ENCODE data around the gene MRGPRF.

The MRGPRF gene

GRCh38 chr11:68997995-68998348 lies 15.1 kb downstream of the MRGPRF start:
- Histone ChIP-seq H3K79me2 (ENCODE audit: low read length) (no peaks in the 10 kb centered on the region), H3K9ac (ENCODE audit: low read length) (no peak overlapping the region), H4K20me1 (ENCODE audit: insufficient read depth, low read length) (0 out of 2 replicates have a peak, but pooled peaks cover 3% of the 10 kb centered on the region), H3K27me3 (replicated peaks; ENCODE audit: insufficient read depth, low read length) (peaks cover 91% of the 10 kb centered on the region), H3K9me2 (replicated peaks; ENCODE audit: insufficient read depth, low read length) (no peaks in the 10 kb centered on the region), H3K36me3 (replicated peaks; ENCODE audit: insufficient read depth, low read length) (no peaks in the 10 kb centered on the region), H3F3A (ENCODE audit: insufficient read depth, low read length) (no peaks in the 10 kb centered on the region), H3K4me1 (ENCODE audit: low read length) (no peaks in the 10 kb centered on the region), H2AFZ (ENCODE audit: low read length) (no peak overlapping the region), H3K4me3 (ENCODE audit: low read length) (no peak overlapping the region), H3K27ac (ENCODE audit: low read length) (no peak overlapping the region), H3K9me3 (replicated peaks; ENCODE audit: insufficient read depth, low read length) (no peaks in the 10 kb centered on the region), H3K4me2 (ENCODE audit: low read depth, low read length) (no peak overlapping the region)
- no peak for DNase-seq
- TF ChIP-seq EZH2 (optimal IDR thresholded peaks at IDR 0.05; ENCODE audit: low read depth, low read length) (no peak), CTCF (IDR thresholded peaks at IDR 0.05; ENCODE audit: low read length) (no peak), EZH2phosphoT487 (IDR thresholded peaks at IDR 0.05; ENCODE audit: low read length) (no peak)

DNA sequence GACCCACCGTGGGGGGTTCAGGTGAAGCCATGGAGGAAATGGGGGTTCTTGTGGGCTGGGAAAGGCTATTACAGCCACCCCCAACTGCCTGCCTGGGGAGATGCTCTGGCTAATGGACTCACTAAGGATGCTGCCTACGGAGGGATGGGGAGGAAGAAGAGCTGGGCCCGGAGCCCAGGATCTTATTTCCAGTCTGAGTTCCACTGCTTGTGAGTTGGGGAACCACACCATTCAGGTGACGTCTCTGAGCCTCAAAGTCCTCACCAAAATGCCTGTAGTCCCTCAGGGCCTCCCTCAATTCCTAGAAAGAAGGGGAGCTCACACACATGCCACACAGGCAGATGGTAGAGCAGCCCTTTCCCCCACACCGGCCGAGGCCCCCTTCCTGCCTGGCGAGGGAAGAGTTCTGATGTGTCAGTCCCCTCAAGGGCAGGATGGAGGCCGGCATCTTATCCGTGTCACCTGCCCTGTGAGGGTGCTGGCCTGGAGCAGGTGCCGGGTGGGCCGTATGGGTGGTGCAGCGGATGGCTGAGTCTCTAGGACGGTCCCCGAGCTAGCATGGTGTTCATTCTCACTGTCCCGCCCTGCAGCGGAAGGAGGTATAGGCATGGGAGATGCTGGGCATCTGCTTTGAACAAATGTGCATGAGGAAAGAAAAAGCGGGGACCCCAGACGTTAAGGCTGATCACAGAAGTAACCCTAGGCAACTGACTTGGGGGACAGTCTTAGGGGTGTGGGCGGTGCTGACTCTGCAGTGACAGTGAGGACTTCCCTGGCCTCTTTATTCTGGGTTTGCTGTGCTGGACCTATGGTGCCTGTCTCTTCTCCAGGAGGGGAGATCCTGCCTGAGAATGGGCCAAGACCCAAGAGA lies 15.7 kb downstream of the MRGPRF start:
- no peak overlapping the region for H3K9ac ChIP-seq (ENCODE audit: low read length)
- DNase-seq, result no peak
- H3K9me2 ChIP-seq (replicated peaks; ENCODE audit: insufficient read depth, low read length), result no peaks in the 10 kb centered on the region
- H3K27me3 ChIP-seq (replicated peaks; ENCODE audit: insufficient read depth, low read length), result peaks cover 91% of the 10 kb centered on the region
- H2AFZ ChIP-seq (ENCODE audit: low read length), result no peak overlapping the region
- 0 out of 2 replicates have a peak, but pooled peaks cover 3% of the 10 kb centered on the region for H4K20me1 ChIP-seq (ENCODE audit: insufficient read depth, low read length)
- no peaks in the 10 kb centered on the region for H3K79me2 ChIP-seq (ENCODE audit: low read length)
- H3K9me3 ChIP-seq (replicated peaks; ENCODE audit: insufficient read depth, low read length), result no peaks in the 10 kb centered on the region
- no peak overlapping the region for H3K27ac ChIP-seq (ENCODE audit: low read length)
- no peak overlapping the region for H3K4me3 ChIP-seq (ENCODE audit: low read length)
- TF ChIP-seq EZH2 (optimal IDR thresholded peaks at IDR 0.05; ENCODE audit: low read depth, low read length), result no peak
- H3K36me3 ChIP-seq (replicated peaks; ENCODE audit: insufficient read depth, low read length), result no peaks in the 10 kb centered on the region
- no peak overlapping the region for H3K4me2 ChIP-seq (ENCODE audit: low read depth, low read length)
- no peaks in the 10 kb centered on the region for H3F3A ChIP-seq (ENCODE audit: insufficient read depth, low read length)
- no peaks in the 10 kb centered on the region for H3K4me1 ChIP-seq (ENCODE audit: low read length)

GRCh38 chr11:68996376-68997123 lies 16.5 kb downstream of the MRGPRF start:
- no peaks in the 10 kb centered on the region for H3K4me1 ChIP-seq (ENCODE audit: low read length)
- no peak overlapping the region for H3K4me3 ChIP-seq (ENCODE audit: low read length)
- no peak for TF ChIP-seq CTCF (IDR thresholded peaks at IDR 0.05; ENCODE audit: low read length)
- TF ChIP-seq EZH2phosphoT487 (IDR thresholded peaks at IDR 0.05; ENCODE audit: low read length), result no peak
- no peak for TF ChIP-seq EZH2 (optimal IDR thresholded peaks at IDR 0.05; ENCODE audit: low read depth, low read length)
- no peaks in the 10 kb centered on the region for H3K9me3 ChIP-seq (replicated peaks; ENCODE audit: insufficient read depth, low read length)
- no peak overlapping the region for H3K27ac ChIP-seq (ENCODE audit: low read length)
- no peak for DNase-seq
- no peaks in the 10 kb centered on the region for H3F3A ChIP-seq (ENCODE audit: insufficient read depth, low read length)
- no peaks in the 10 kb centered on the region for H3K36me3 ChIP-seq (replicated peaks; ENCODE audit: insufficient read depth, low read length)
- H3K79me2 ChIP-seq (ENCODE audit: low read length), result no peaks in the 10 kb centered on the region
- H2AFZ ChIP-seq (ENCODE audit: low read length), result no peak overlapping the region
- H3K4me2 ChIP-seq (ENCODE audit: low read depth, low read length), result no peak overlapping the region
- no peaks in the 10 kb centered on the region for H3K9me2 ChIP-seq (replicated peaks; ENCODE audit: insufficient read depth, low read length)
- 0 out of 2 replicates have a peak, but pooled peaks cover 3% of the 10 kb centered on the region for H4K20me1 ChIP-seq (ENCODE audit: insufficient read depth, low read length)
- H3K9ac ChIP-seq (ENCODE audit: low read length), result no peak overlapping the region
- H3K27me3 ChIP-seq (replicated peaks; ENCODE audit: insufficient read depth, low read length), result peaks cover 90% of the 10 kb centered on the region

All from MM.1S (cell line).